ENCODE measurements around the gene MEIOC.
"Not testable (repeated sequence)": the region's sequence is repeated elsewhere in the genome, so short reads cannot be mapped to it uniquely, and the experiment has no call there.

The MEIOC gene

GRCh38 chr17:44655983-44656710, at the start of gene MEIOC:
Gene MEIOC, plus strand, starts transcription at chr17:44656468. Its CDS starts 146 bp downstream, at chr17:44656614.
- DNase-seq, result no peak

- no peak for DNase-seq
Observed at GRCh38 chr17:44606658-44607057, 49.6 kb upstream of the MEIOC start.

- DNase-seq, result no peak
Observed at GRCh38 chr17:44607836-44608690, 48.2 kb upstream of the MEIOC start.

- no peak for DNase-seq
Observed at GRCh38 chr17:44608727-44609435, 47.4 kb upstream of the MEIOC start.

- no peak for DNase-seq
Observed at GRCh38 chr17:44610331-44610730, 45.9 kb upstream of the MEIOC start.

GRCh38 chr17:44610871-44611270, 45.4 kb upstream of the MEIOC start:
- no peak for DNase-seq

GRCh38 chr17:44614862-44615261, 41.4 kb upstream of the MEIOC start:
- DNase-seq, result no peak

- DNase-seq, result not testable (repeated sequence)
Observed at GRCh38 chr17:44618652-44619051, 37.6 kb upstream of the MEIOC start.

GRCh38 chr17:44623070-44623725, 33.1 kb upstream of the MEIOC start:
- DNase-seq, result no peak

- no peak for DNase-seq
Observed at GRCh38 chr17:44627513-44628242, 28.6 kb upstream of the MEIOC start.

- DNase-seq, result peak in 32 of 51 donors; percentile 1 to 52 (median 16)
Observed at GRCh38 chr17:44628243-44629188, 27.8 kb upstream of the MEIOC start.

GRCh38 chr17:44629314-44629713, 27.0 kb upstream of the MEIOC start:
- no peak for DNase-seq

- no peak for DNase-seq
Observed at GRCh38 chr17:44630703-44631102, 25.6 kb upstream of the MEIOC start.

GRCh38 chr17:44633998-44634397, 22.3 kb upstream of the MEIOC start:
- DNase-seq, result no peak

GRCh38 chr17:44634401-44634800, 21.9 kb upstream of the MEIOC start:
- DNase-seq, result not testable (repeated sequence)

GRCh38 chr17:44636562-44636961, 19.7 kb upstream of the MEIOC start:
- no peak for DNase-seq

- no peak for DNase-seq
Observed at GRCh38 chr17:44637066-44637465, 19.2 kb upstream of the MEIOC start.

- no peak for DNase-seq
Observed at GRCh38 chr17:44642834-44643233, 13.4 kb upstream of the MEIOC start.

- DNase-seq, result no peak
Observed at GRCh38 chr17:44645341-44645740, 10.9 kb upstream of the MEIOC start.

- no peak for DNase-seq
Observed at GRCh38 chr17:44646280-44646679, 10.0 kb upstream of the MEIOC start.

All from hypothalamus (tissue), 51 donors.